Measurements from ENCODE around the gene OTULIN.
A peak's percentile ranks its signal among the peaks of the same experiment; 100 is the strongest.

Gene OTULIN

GRCh38 chr5:14720236-14720923 is 55.9 kb downstream of the OTULIN start:
- no peak for DNase-seq (ENCODE audit: low read depth)

- DNase-seq (ENCODE audit: low read depth), result no peak
Observed at GRCh38 chr5:14721990-14722656, 57.6 kb downstream of the OTULIN start.

GRCh38 chr5:14722923-14723322 is 58.4 kb downstream of the OTULIN start:
- DNase-seq (ENCODE audit: low read depth), result no peak

- no peak for DNase-seq (ENCODE audit: low read depth)
Observed at GRCh38 chr5:14723701-14724132, 59.2 kb downstream of the OTULIN start.

- no peak for DNase-seq (ENCODE audit: low read depth)
Observed at GRCh38 chr5:14724633-14725032, 60.1 kb downstream of the OTULIN start.

- no peak for DNase-seq (ENCODE audit: low read depth)
Observed at GRCh38 chr5:14726066-14726838, 61.7 kb downstream of the OTULIN start.

GRCh38 chr5:14727428-14727865 is 62.9 kb downstream of the OTULIN start:
- DNase-seq (ENCODE audit: low read depth), result peak; percentile 54

GRCh38 chr5:14727928-14728458 is 63.5 kb downstream of the OTULIN start:
- DNase-seq (ENCODE audit: low read depth), result no peak

GRCh38 chr5:14728459-14728938 is 64.0 kb downstream of the OTULIN start:
- no peak for DNase-seq (ENCODE audit: low read depth)

- no peak for DNase-seq (ENCODE audit: low read depth)
Observed at GRCh38 chr5:14729448-14730385, 65.2 kb downstream of the OTULIN start.

GRCh38 chr5:14730466-14730865 is 65.9 kb downstream of the OTULIN start:
- DNase-seq (ENCODE audit: low read depth), result no peak

GRCh38 chr5:14730881-14731280 is 66.4 kb downstream of the OTULIN start:
- no peak for DNase-seq (ENCODE audit: low read depth)

GRCh38 chr5:14732991-14733390 is 68.5 kb downstream of the OTULIN start:
- DNase-seq (ENCODE audit: low read depth), result no peak

- no peak for DNase-seq (ENCODE audit: low read depth)
Observed at GRCh38 chr5:14733661-14734060, 69.1 kb downstream of the OTULIN start.

GRCh38 chr5:14734396-14734795 is 69.9 kb downstream of the OTULIN start:
- no peak for DNase-seq (ENCODE audit: low read depth)

- DNase-seq (ENCODE audit: low read depth), result no peak
Observed at GRCh38 chr5:14735944-14736343, 71.4 kb downstream of the OTULIN start.

- DNase-seq (ENCODE audit: low read depth), result no peak
Observed at GRCh38 chr5:14737291-14737690, 72.8 kb downstream of the OTULIN start.

- no peak for DNase-seq (ENCODE audit: low read depth)
Observed at GRCh38 chr5:14738050-14738449, 73.5 kb downstream of the OTULIN start.

- DNase-seq (ENCODE audit: low read depth), result no peak
Observed at GRCh38 chr5:14739538-14739937, 75.0 kb downstream of the OTULIN start.

GRCh38 chr5:14739981-14740380 is 75.5 kb downstream of the OTULIN start:
- no peak for DNase-seq (ENCODE audit: low read depth)

GRCh38 chr5:14741131-14741530 is 76.6 kb downstream of the OTULIN start:
- no peak for DNase-seq (ENCODE audit: low read depth)
